OCI-LY3 (cell line): Measurements from ENCODE around the gene SLC7A1.

ENCODE experiments used
- EZH2phosphoT487 ChIP-seq: fragments of 200-600 bp; shearing (Covaris generic); IDR thresholded peaks from 2 replicates; pipeline ENCODE4 v1.6.1; 2018; ENCODE audit warnings: antibody characterized with exemption, mixed run types, low read depth
- TF ChIP-seq, protein P1 (sequence below): fragments of 200-600, 300-600 bp; sonication (generic); IDR thresholded peaks from 2 replicates; pipeline ENCODE4 v1.5.1; 2014; ENCODE audit warnings: antibody characterized with exemption, low read length, low read depth

DNA sequence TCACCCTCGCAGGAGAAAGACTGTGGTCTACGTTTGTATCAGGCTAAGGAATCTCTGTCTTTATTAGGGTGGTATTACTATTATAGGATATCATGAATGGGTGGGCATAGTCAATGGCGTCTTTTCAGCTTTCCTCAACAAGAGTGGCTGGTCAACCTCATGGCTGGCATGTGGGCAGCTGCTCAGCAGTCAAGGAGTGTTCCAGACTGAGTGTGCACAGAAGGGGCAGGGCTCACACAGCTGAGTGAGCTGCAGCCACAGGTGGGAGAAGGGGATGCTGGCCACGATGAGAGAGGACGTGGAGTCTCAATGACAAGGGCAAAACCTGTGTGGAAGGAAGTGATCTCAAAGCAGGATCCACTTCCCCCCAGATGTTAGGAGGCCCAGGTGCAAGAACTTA, 54.7 kb downstream of the SLC7A1 start:
- no peak for TF ChIP-seq EZH2phosphoT487
- TF ChIP-seq, protein P1, sequence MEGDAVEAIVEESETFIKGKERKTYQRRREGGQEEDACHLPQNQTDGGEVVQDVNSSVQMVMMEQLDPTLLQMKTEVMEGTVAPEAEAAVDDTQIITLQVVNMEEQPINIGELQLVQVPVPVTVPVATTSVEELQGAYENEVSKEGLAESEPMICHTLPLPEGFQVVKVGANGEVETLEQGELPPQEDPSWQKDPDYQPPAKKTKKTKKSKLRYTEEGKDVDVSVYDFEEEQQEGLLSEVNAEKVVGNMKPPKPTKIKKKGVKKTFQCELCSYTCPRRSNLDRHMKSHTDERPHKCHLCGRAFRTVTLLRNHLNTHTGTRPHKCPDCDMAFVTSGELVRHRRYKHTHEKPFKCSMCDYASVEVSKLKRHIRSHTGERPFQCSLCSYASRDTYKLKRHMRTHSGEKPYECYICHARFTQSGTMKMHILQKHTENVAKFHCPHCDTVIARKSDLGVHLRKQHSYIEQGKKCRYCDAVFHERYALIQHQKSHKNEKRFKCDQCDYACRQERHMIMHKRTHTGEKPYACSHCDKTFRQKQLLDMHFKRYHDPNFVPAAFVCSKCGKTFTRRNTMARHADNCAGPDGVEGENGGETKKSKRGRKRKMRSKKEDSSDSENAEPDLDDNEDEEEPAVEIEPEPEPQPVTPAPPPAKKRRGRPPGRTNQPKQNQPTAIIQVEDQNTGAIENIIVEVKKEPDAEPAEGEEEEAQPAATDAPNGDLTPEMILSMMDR, result no peak
